H1 (cell line): ENCODE results near the gene OSBPL3. TPM values are rescaled to one million over a fixed set of nuclear protein-coding genes. Genes with fewer than 3 reads are reported as not detected.

Source experiments
- CBX8 ChIP-seq: fragments of 300-800, 300-1000 bp; sonication (generic); IDR thresholded peaks from 2 replicates; pipeline ENCODE4 v1.7.1; 2016; ENCODE audit warnings: low read depth, low read length, borderline replicate concordance
- CHD7 ChIP-seq: fragments of 300-600 bp; sonication (generic); IDR thresholded peaks from 2 replicates; pipeline ENCODE4 v1.7.1; 2012; ENCODE audit warnings: low read length, moderate library complexity, mild to moderate bottlenecking, inconsistent platforms; ENCODE audit not compliant: insufficient replicate concordance
- E2F6 ChIP-seq: IDR thresholded peaks from 2 replicates; pipeline ENCODE4 v1.6.1; 2012; ENCODE audit warnings: inconsistent platforms
- EP300 ChIP-seq, 2 experiments: IDR thresholded peaks; 1 replicate in 1 of 2; 2 replicates in 1 of 2; pipeline ENCODE4 v1.6.1; 2011 to 2012; ENCODE audit warnings: low read depth in 2 of 2, low read length in 2 of 2, mild to moderate bottlenecking in 2 of 2, borderline replicate concordance in 1 of 2, inconsistent platforms in 1 of 2, moderate library complexity in 1 of 2
- RXRA ChIP-seq: IDR thresholded peaks from 2 replicates; pipeline ENCODE4 v1.6.1; 2011; ENCODE audit warnings: low read depth, mild to moderate bottlenecking, low read length, moderate library complexity; ENCODE audit not compliant: insufficient read depth
- ZNF274 ChIP-seq: IDR thresholded peaks from 2 replicates; pipeline ENCODE4 v1.7.0; 2012; ENCODE audit warnings: low read length, borderline replicate concordance; ENCODE audit errors: extremely low read depth
- polyA plus RNA-seq, 7 experiments: library from polyadenylated mRNA; depleted of rRNA in 3 of 7; stranded (reverse) in 5 of 7; unstranded in 2 of 7; fragments of >200 nt in 5 of 7; fragments of 200-250 nt in 2 of 7; gene quantifications; 1 replicate in 5 of 7; 2 replicates in 1 of 7; 4 replicates in 1 of 7; pipeline versions ENCODE4 v1.2.1 to v1.2.3, GENCODE V29; 2011 to 2013; ENCODE audit warnings: missing spikeins in 2 of 7, mixed read lengths in 2 of 7
- total RNA-seq: library from RNA; stranded (reverse); fragmentation: NEBNext Ultra II Directional; extraction: Animal tissue kit (Norgen Biotek cat#: 25700); gene quantifications from 2 replicates; pipeline ENCODE4 v1.2.1, GENCODE V29; 2021

Gene OSBPL3
- total and polyA plus RNA-seq, 2 of the 8 experiments (the other 6 are each of a cell fraction or from before 2014, with no cell fraction given) = 2.8 to 13.9 TPM

- TF ChIP-seq EP300 (IDR thresholded peaks at IDR 0.05; ENCODE audit: borderline replicate concordance in 1 of 2, low read depth in 2 of 2, low read length in 2 of 2) = no peak
- TF ChIP-seq E2F6 = no peak
- no peak for TF ChIP-seq CBX8
- TF ChIP-seq RXRA = no peak
- TF ChIP-seq ZNF274 = no peak
- TF ChIP-seq CHD7 = no peak
These were observed 53.1 kb downstream of the OSBPL3 start (continued) for GRCh38 chr7:24926623-24927524.
